HTERT RPE-1 (cell line): ENCODE measurements around the gene CPNE4.
"Not testable (repeated sequence)": the region's sequence is repeated elsewhere in the genome, so short reads cannot be mapped to it uniquely, and the experiment has no call there.

Experiments used
- in situ Hi-C: fragments of 300-500 bp; cut with MboI; formaldehyde crosslinking; loops from 4 replicates; pipeline ENCODE4 v1.14.3; 2020; ENCODE audit warnings: low sequenced_read_pairs

The CPNE4 gene

GRCh38 chr3:132034486-132035464, at the start of gene CPNE4:
CPNE4 (minus strand) TSS chr3:132035014.
- in situ Hi-C loops = no loop called here

GRCh38 chr3:132083583-132084279, 48.9 kb upstream of the CPNE4 start:
- in situ Hi-C loops = no loop called here

GRCh38 chr3:132083159-132083558, 48.3 kb upstream of the CPNE4 start:
- in situ Hi-C loops = no loop called here

DNA sequence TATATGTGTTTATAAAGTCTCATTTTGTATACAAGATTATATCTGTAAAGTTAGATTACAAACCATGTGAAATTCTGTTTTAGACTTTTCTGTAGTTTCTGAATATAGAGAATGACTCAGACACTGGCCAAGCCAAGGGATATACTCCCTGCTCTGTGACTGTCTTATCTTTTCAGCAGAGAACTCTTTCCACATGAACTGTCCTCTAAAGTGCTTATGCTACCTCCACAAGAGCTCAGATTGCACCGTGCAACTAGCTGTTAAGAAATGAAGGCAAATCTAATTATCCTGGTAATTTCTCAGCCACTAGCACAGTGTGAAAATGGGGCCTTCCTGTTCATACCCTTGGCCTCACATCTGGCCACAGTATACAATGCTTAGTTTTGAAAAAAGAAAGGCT, 44.3 kb upstream of the CPNE4 start:
- in situ Hi-C loops = no loop called here

DNA sequence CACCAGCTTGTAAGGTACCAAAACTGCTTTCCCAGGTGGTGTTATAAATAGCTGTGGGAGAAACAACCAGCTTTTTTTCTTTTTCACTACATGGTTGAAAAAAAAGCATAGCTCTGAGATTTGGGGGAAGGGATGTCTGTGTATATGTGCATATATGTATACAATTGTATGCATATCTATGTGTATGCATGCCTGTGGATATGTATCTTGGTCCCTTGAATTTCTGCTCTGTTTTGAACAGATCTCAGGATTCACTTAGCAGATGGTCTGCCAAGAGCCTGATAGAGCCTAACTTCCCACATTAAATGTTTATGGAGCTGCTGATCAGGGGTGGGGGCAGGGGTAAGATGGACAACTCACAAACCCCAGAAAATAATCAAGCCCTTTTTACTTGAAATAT, 39.0 kb upstream of the CPNE4 start:
- in situ Hi-C loops = no loop called here

GRCh38 chr3:132071043-132071442, 36.2 kb upstream of the CPNE4 start:
- in situ Hi-C loops = no loop called here

GRCh38 chr3:132064114-132064513, 29.3 kb upstream of the CPNE4 start:
- in situ Hi-C loops = no loop called here

GRCh38 chr3:132062535-132062934, 27.7 kb upstream of the CPNE4 start:
- in situ Hi-C loops = no loop called here

DNA sequence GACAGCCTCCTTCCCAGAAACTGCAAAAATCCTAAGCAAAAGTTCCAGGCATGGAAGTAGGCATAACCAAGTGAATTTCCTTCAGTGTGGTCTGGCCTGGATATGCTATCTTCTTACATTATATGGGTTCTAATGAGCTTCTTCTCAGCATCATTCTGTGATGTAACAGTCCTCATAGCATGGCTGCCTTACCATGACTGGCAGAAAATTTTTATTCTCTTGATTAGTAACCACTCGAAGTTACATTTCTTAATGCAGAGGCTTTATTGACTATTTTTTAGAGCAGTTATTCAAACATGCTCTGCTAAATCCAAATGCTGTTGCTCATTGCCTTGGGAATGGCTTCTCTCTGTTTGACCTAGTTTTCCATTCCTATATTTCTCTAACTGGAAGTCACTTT, 21.1 kb upstream of the CPNE4 start:
- in situ Hi-C loops = no loop called here

DNA sequence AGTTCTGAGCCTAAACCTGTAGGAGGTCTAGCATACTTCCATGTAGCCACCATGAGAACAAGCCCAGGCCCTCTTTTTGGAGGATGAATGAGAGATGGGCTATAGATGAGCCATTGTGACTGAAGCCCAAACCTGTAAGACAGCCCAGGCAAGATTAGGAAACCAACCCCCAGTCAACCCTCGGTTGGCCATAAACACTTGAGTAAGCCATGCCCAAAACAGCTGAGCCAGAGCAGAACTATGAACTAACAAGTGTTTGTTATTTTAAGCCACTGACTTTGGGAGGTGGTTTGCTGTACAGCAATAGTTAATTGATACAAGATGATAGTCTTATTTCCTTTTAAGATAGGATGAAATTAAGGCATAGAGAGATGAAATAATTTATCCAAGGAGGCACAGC, 12.4 kb upstream of the CPNE4 start:
- in situ Hi-C loops = no loop called here

DNA sequence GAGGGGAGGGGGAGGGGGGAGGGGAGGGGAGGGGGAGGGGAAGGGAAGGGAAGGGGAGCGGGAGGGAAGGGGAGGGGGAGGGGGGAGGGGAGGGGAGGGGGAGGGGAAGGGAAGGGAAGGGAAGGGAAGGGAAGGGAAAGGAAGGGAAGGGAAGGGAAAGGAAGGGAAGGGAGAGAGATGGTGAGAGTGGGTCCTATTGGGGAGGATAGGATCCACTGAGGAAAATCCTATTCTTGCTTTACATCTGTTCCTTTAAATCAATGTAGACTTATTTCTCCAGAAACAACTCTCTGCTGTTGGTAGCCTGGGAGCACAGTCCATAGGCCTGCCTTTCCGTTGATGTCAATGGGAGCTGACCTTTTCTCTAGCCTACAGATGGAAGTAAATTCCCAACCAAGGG, 10.1 kb upstream of the CPNE4 start:
- in situ Hi-C loops = not testable (repeated sequence)

- in situ Hi-C loops = no loop called here
These were observed 7.9 kb upstream of the CPNE4 start for GRCh38 chr3:132042681-132043080.

DNA sequence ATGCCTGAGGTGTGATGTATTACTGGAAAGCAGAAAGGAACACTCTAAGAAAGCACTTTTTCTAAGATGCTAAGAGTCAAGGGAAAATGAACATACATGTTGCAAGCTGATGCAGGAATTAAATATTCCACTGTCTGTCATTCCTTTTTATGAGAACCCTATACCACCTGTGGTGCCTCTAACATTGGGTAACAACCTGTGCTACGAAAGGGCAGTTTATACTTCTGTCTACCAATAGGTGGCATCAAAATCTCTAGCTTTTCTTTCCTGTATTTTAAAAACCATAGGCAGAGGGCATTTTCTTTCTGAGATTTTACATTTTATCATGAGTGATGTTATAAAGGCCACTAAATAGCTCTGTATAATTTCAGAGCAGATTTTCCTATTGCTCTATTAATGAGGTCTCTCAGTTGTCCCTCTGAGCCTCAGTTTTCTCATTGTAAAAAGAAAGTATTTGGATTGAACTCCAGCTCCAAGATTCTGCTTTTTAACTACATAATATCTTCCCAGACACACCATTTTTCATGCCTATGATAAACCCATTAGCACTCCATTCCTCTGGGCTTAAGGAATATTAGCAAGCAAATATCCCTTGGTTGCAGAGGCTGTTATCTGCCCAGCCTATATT, 3.5 kb upstream of the CPNE4 start:
- in situ Hi-C loops = no loop called here

DNA sequence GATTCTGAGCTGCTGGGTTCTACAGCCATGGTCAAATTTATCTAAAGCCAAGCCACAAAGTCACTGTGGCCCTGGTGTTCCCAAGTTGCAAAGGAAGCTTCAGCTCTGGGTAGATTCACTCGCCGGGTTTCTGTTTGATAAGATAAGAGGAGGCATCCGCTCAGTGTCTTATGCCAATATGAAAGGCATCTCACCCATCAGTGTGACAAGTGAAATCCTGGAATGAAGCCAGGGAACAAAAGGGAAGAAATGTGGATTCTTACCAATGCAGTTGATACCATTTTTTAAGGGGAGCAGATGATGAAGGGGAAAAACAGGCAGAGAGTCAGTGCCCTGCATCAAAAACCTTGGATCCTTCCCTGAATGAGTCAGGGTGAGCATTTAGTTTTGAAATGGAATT, 2.8 kb upstream of the CPNE4 start:
- in situ Hi-C loops = no loop called here

DNA sequence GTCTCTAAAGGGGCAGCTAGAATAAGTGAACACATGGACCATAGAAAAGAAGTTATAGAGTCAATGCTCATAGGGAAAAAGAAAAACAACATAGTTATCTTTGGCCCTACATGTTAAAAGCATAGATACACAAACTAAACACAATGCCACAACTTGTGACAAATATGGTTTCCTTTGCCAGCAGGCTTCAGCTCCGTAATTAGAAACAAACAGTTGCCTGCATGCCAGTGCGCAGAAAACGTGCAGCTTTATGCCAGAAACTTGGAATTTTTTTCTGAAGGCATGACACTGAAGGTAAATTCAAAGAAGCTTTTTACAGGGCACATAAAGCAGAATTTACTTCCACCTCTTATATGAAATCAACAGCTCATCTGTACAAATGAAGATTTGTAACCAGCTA, 2.2 kb upstream of the CPNE4 start:
- in situ Hi-C loops = no loop called here

- in situ Hi-C loops = no loop called here
These were observed 723 bp downstream of the CPNE4 start for GRCh38 chr3:132034097-132034485.

- in situ Hi-C loops = no loop called here
These were observed 1.3 kb downstream of the CPNE4 start for GRCh38 chr3:132033471-132033870.

DNA sequence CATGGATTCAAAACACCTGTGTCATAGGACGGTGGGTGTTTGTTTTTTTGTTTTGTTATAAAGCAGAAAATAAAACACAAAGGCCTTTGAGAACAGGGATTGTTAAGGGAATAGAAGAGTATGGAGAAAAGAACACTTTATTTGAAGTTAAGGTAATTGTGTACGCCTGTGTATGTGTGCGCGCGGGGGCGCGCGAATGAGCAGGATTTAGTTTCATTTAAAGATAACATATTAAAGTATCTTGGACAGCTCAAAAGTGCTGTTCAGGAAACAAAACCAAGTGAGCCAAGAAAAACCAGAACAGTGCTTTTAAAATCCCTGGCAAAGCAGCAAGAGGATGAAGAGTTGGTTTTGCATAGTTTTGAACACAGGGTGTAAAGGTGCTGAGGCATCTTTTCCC, 1.9 kb downstream of the CPNE4 start:
- in situ Hi-C loops = no loop called here

DNA sequence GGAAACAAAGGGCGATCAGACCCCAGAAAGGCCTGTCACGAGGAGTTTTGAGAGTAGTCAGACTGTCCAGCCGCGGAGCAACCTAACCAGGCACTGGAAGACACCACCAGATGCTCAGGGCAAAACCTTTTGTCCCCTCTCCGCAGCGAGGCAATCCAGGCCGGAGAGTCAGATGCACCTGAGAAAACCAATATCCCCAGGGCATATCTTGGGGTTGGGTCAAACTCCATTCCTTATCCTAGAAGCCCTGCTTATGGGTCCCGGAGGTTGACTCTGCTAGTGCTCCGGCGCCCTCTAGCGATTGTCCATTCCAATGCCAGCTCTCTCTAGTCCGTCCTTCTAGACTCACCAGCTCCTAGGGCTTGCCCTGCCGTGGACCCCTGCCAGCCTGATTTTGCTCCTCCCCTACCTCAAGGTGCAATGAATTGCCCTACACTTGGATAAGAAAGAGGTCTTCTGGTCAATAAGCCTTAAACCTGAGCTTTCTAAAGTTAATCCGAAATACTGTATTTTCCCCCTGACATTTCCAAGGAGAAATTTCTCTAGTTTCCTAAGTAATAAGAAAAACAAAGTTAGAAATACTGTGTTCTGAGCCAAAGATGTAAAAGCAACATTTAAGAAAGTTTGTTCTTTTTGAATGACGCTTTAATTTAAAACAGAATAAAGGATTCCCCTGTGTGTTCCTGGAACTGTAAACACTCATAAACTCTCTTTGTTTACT, 5.5 kb downstream of the CPNE4 start:
- in situ Hi-C loops = no loop called here

GRCh38 chr3:132022914-132023313, 11.9 kb downstream of the CPNE4 start:
- in situ Hi-C loops = no loop called here

DNA sequence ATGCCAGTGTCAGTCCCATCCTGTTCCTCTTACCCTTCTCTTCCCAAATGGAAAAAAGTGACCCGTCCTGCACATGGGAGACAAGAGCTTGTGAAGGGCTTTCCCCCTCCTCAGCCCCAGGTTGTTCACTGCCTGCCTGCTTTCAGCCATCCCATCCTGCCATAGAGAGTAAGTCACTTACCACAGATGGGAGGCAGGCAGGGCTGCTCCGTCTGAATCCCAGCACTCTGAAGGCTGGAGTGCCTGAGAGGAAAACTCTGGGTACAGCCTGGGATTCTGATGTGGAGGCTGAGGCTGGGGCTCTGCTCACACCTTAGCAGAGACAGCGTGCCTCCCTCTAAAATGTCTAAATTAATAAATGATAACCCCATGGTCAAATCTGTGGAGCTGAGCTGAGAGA, 14.8 kb downstream of the CPNE4 start:
- in situ Hi-C loops = no loop called here
